GM19238 (cell line): ENCODE results near the gene GDPGP1.

Experiments
- DNase-seq: peaks from one replicate; pipeline ENCODE4 v3.0.0; 2011; ENCODE audit warnings: low spot score; ENCODE audit not compliant: insufficient read length

The GDPGP1 gene

GRCh38 chr15:90205050-90205848 is 28.8 kb upstream of the GDPGP1 start:
- DNase-seq, result no peak

- no peak for DNase-seq
These were observed 28.1 kb upstream of the GDPGP1 start for GRCh38 chr15:90205886-90206285.

- DNase-seq, result no peak
These were observed 26.8 kb upstream of the GDPGP1 start for GRCh38 chr15:90207252-90207651.

GRCh38 chr15:90208356-90208755 is 25.7 kb upstream of the GDPGP1 start:
- DNase-seq, result no peak

GRCh38 chr15:90209591-90209990 is 24.4 kb upstream of the GDPGP1 start:
- DNase-seq, result no peak

GRCh38 chr15:90210593-90210992 is 23.4 kb upstream of the GDPGP1 start:
- no peak for DNase-seq

GRCh38 chr15:90211009-90211408 is 23.0 kb upstream of the GDPGP1 start:
- no peak for DNase-seq

- no peak for DNase-seq
These were observed 22.4 kb upstream of the GDPGP1 start for GRCh38 chr15:90211440-90212143.

- DNase-seq, result no peak
These were observed 21.5 kb upstream of the GDPGP1 start for GRCh38 chr15:90212221-90213098.

- no peak for DNase-seq
These were observed 20.7 kb upstream of the GDPGP1 start for GRCh38 chr15:90213122-90213817.

- DNase-seq, result no peak
These were observed 20.2 kb upstream of the GDPGP1 start for GRCh38 chr15:90213818-90214204.

GRCh38 chr15:90214553-90215196 is 19.3 kb upstream of the GDPGP1 start:
- DNase-seq, result no peak

GRCh38 chr15:90217671-90218394 is 16.2 kb upstream of the GDPGP1 start:
- DNase-seq, result no peak

GRCh38 chr15:90219421-90220141 is 14.4 kb upstream of the GDPGP1 start:
- DNase-seq, result peak; percentile 67

- peak; percentile 52 for DNase-seq
These were observed 12.6 kb upstream of the GDPGP1 start for GRCh38 chr15:90221246-90221900.

GRCh38 chr15:90222547-90222946 is 11.5 kb upstream of the GDPGP1 start:
- DNase-seq, result no peak

GRCh38 chr15:90223441-90224165 is 10.4 kb upstream of the GDPGP1 start:
- no peak for DNase-seq

- no peak for DNase-seq
These were observed 9.0 kb upstream of the GDPGP1 start for GRCh38 chr15:90225047-90225446.
